GM12891 (cell line): ENCODE measurements around the gene BACH2.
"Not testable (repeated sequence)": the region's sequence is repeated elsewhere in the genome, so short reads cannot be mapped to it uniquely, and the experiment has no call there.

Experiments
- DNase-seq: peaks from one replicate; pipeline ENCODE4 v3.0.0; 2011; ENCODE audit warnings: low spot score; ENCODE audit not compliant: insufficient read length
- FAIRE-seq: peaks from 2 replicates; lab custom pipeline; 2011; peaks lifted over from hg19 to GRCh38; lab: Jason Lieb, UNC
- PAX5 ChIP-seq: IDR thresholded peaks from 2 replicates; pipeline ENCODE4 v1.6.1; 2011; ENCODE audit warnings: low read length, moderate library complexity, mild to moderate bottlenecking; ENCODE audit not compliant: insufficient read depth, severe bottlenecking
- POLR2A ChIP-seq: IDR thresholded peaks from 2 replicates; pipeline ENCODE4 v1.6.1; 2011; ENCODE audit warnings: low read depth, low read length, control low read depth
- POLR2AphosphoS5 ChIP-seq: IDR thresholded peaks from 2 replicates; pipeline ENCODE4 v1.6.1; 2011; ENCODE audit warnings: low read depth, low read length, control low read depth
- POU2F2 ChIP-seq: IDR thresholded peaks from 2 replicates; pipeline ENCODE4 v1.6.1; 2011; ENCODE audit warnings: low read depth, mild to moderate bottlenecking, control low read depth, low read length, moderate library complexity
- SPI1 ChIP-seq: IDR thresholded peaks from 2 replicates; pipeline ENCODE4 v1.6.1; 2011; ENCODE audit warnings: low read depth, low read length, control low read depth
- TAF1 ChIP-seq: IDR thresholded peaks from 2 replicates; pipeline ENCODE4 v1.6.1; 2011; ENCODE audit warnings: low read depth, low read length, control low read depth

BACH2 gene

GRCh38 chr6:90284236-90285041 is 12.2 kb downstream of the BACH2 start:
- no peak for DNase-seq
- TF ChIP-seq SPI1, result no peak
- TF ChIP-seq POLR2A, result no peak
- TF ChIP-seq POU2F2, result no peak
- no peak for TF ChIP-seq POLR2AphosphoS5
- TF ChIP-seq TAF1, result no peak
- TF ChIP-seq PAX5, result no peak
- FAIRE-seq, result peak; percentile 90

GRCh38 chr6:90282265-90282664 is 14.4 kb downstream of the BACH2 start:
- DNase-seq, result not testable (repeated sequence)
- FAIRE-seq, result peak; percentile 5

GRCh38 chr6:90278129-90278528 is 18.5 kb downstream of the BACH2 start:
- DNase-seq (no peak), FAIRE-seq (no peak)
- TF ChIP-seq TAF1, result no peak
- TF ChIP-seq SPI1, result no peak
- TF ChIP-seq POLR2A, result no peak
- no peak for TF ChIP-seq POU2F2

- no peak for FAIRE-seq
These were observed 19.2 kb downstream of the BACH2 start for GRCh38 chr6:90277302-90278011.

GRCh38 chr6:90274451-90275030 is 22.1 kb downstream of the BACH2 start:
- FAIRE-seq (no peak), DNase-seq (no peak)
- no peak for TF ChIP-seq POLR2AphosphoS5
- TF ChIP-seq SPI1, result no peak
- no peak for TF ChIP-seq PAX5
- no peak for TF ChIP-seq POLR2A
- TF ChIP-seq POU2F2, result no peak
- TF ChIP-seq TAF1, result no peak

More at GRCh38 chr6:90277302-90278011, 19.2 kb downstream of the BACH2 start:
- no peak for DNase-seq
- no peak for TF ChIP-seq SPI1
- no peak for TF ChIP-seq POLR2A
- TF ChIP-seq PAX5, result no peak
- no peak for TF ChIP-seq POLR2AphosphoS5
- no peak for TF ChIP-seq TAF1

GRCh38 chr6:90273863-90274262 is 22.8 kb downstream of the BACH2 start:
- TF ChIP-seq POLR2AphosphoS5 (no peak), SPI1 (no peak), PAX5 (no peak), TAF1 (no peak), POLR2A (no peak)
- DNase-seq (no peak), FAIRE-seq (no peak)

GRCh38 chr6:90272895-90273294 is 23.7 kb downstream of the BACH2 start:
- FAIRE-seq (no peak), DNase-seq (no peak)
- TF ChIP-seq SPI1 (no peak), PAX5 (no peak), POLR2AphosphoS5 (no peak), TAF1 (no peak), POLR2A (no peak), POU2F2 (no peak)

- TF ChIP-seq PAX5 (no peak), TAF1 (no peak), POU2F2 (no peak), POLR2A (no peak), SPI1 (no peak), POLR2AphosphoS5 (no peak)
- DNase-seq (no peak), FAIRE-seq (no peak)
These were observed 24.8 kb downstream of the BACH2 start for GRCh38 chr6:90271831-90272230.

GRCh38 chr6:90269334-90269733 is 27.3 kb downstream of the BACH2 start:
- TF ChIP-seq POLR2AphosphoS5, result no peak
- TF ChIP-seq SPI1, result no peak
- no peak for TF ChIP-seq TAF1
- TF ChIP-seq POLR2A, result no peak
- TF ChIP-seq POU2F2, result no peak
- TF ChIP-seq PAX5, result no peak
- no peak for DNase-seq
- FAIRE-seq, result no peak

GRCh38 chr6:90268178-90268577 is 28.5 kb downstream of the BACH2 start:
- FAIRE-seq (no peak), DNase-seq (no peak)
- TF ChIP-seq POLR2A (no peak), SPI1 (no peak), PAX5 (no peak), POLR2AphosphoS5 (no peak), TAF1 (no peak), POU2F2 (no peak)
